ENCODE measurements around the gene KNCN. TPM values are rescaled to one million over a fixed set of nuclear protein-coding genes. Genes with fewer than 3 reads are reported as not detected.

KNCN gene
- total RNA-seq, 1 donor from 2014 or later, result not detected

- no peak overlapping the region for H3K4me3 ChIP-seq
- no peak for TF ChIP-seq CTCF (IDR thresholded peaks at IDR 0.05)
- no peaks in the 10 kb centered on the region for H3K27me3 ChIP-seq
- no peaks in the 10 kb centered on the region for H3K9me3 ChIP-seq
- intact Hi-C loops (cut with DNase I), result no loop called here
- peaks cover 2% of the 10 kb centered on the region for H3K4me1 ChIP-seq
- DNase-seq, result peak; percentile 93
- H3K36me3 ChIP-seq, result no peaks in the 10 kb centered on the region
- no peak overlapping the region for H3K27ac ChIP-seq
- peak; percentile 90 for ATAC-seq
Measured at GRCh38 chr1:46517010-46517600, 34.3 kb downstream of the KNCN start.

GRCh38 chr1:46516200-46516950 lies 35.1 kb downstream of the KNCN start:
- no peaks in the 10 kb centered on the region for H3K27me3 ChIP-seq
- H3K9me3 ChIP-seq, result no peaks in the 10 kb centered on the region
- H3K4me3 ChIP-seq, result no peak overlapping the region
- no peak overlapping the region for H3K27ac ChIP-seq
- intact Hi-C loops (cut with DNase I), result no loop called here
- TF ChIP-seq CTCF (IDR thresholded peaks at IDR 0.05), result no peak
- ATAC-seq, result no peak
- no peaks in the 10 kb centered on the region for H3K36me3 ChIP-seq
- DNase-seq, result no peak
- H3K4me1 ChIP-seq, result no peaks in the 10 kb centered on the region

DNA sequence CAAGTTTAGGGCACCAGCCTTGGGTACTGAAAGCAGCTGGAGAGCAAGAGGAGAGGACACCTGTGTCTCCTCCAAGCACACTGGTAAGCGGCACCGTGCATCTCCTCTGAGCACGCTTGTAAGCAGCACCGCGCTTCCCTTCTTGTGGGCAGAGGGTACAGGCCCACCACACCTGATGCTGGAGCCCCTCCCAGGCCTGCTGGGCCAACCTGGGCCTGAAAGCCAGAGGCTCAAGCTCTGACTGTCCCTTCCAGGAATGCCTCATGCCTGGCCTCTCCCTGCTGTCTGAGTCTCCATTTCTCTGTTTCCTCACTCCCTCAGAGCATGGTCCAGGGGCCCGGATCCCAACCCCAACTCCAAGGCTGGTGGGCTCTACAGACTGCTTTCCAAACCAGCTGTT lies 35.9 kb downstream of the KNCN start:
- ATAC-seq (no peak), DNase-seq (no peak)
- TF ChIP-seq CTCF (IDR thresholded peaks at IDR 0.05), result no peak
- Histone ChIP-seq H3K4me3 (no peak overlapping the region), H3K4me1 (no peaks in the 10 kb centered on the region), H3K27me3 (no peaks in the 10 kb centered on the region), H3K27ac (no peak overlapping the region), H3K9me3 (no peaks in the 10 kb centered on the region), H3K36me3 (no peaks in the 10 kb centered on the region)
- intact Hi-C loops (cut with DNase I), result no loop called here

- intact Hi-C loops (cut with DNase I), result no loop called here
- no peak for ATAC-seq
- Histone ChIP-seq H3K4me1 (no peaks in the 10 kb centered on the region), H3K27me3 (no peaks in the 10 kb centered on the region), H3K27ac (no peak overlapping the region), H3K36me3 (no peaks in the 10 kb centered on the region), H3K4me3 (no peak overlapping the region), H3K9me3 (no peaks in the 10 kb centered on the region)
- no peak for DNase-seq
- no peak for TF ChIP-seq CTCF (IDR thresholded peaks at IDR 0.05)
Measured at GRCh38 chr1:46513536-46513935, 37.9 kb downstream of the KNCN start.

DNA sequence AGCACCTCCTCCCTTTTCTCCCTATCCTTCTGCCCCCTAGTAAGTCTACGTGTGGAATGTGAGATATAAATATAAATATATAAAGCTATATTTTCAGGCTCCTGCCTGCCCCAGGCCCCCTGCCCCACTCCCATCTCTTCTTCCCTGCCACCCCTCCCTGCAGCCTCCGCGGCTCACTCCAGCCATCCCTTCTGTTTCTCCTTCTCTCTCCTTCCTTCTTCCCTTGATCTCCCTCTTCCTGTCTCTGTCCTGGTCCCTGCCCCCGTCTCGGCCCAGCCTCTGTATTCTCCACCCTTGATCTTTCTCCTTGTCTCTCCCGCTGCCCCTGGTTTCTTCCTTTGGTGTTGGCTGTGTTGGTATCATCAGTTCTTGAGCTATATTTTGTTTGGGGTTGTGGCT lies 38.7 kb downstream of the KNCN start:
- ATAC-seq, result no peak
- H3K36me3 ChIP-seq, result no peaks in the 10 kb centered on the region
- no peak for DNase-seq
- no peak overlapping the region for H3K4me3 ChIP-seq
- intact Hi-C loops (cut with DNase I), result no loop called here
- TF ChIP-seq CTCF (IDR thresholded peaks at IDR 0.05), result no peak
- H3K27me3 ChIP-seq, result no peaks in the 10 kb centered on the region
- no peaks in the 10 kb centered on the region for H3K9me3 ChIP-seq
- no peak overlapping the region for H3K27ac ChIP-seq
- no peaks in the 10 kb centered on the region for H3K4me1 ChIP-seq
